Nucleus accumbens (tissue), 56 donors: Measurements from ENCODE around the gene ERCC6L.
"Not testable (repeated sequence)": the region's sequence is repeated elsewhere in the genome, so short reads cannot be mapped to it uniquely, and the experiment has no call there.

ENCODE experiments used
- DNase-seq, 56 donors: peaks; one replicate each; lab custom pipeline; 2025; lab: John Stamatoyannopoulos, UW

ERCC6L gene

DNA sequence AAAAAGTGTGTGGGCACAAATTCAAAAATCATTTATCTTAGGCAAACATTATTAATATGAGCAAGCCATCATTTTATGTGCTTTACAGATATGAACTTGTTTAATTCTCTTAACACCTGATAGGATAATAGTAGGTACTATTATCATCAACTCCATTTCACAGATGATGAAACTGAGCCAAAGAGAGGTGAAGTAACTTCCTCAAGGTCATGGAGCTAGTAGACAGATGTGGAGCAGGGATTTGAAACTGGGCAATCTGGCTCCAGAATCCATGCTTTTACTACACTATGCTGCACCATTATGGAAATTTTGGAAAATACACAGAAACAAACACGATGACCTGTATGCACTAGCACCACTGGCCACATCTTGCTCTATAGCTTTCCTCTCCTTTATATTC is 58.3 kb downstream of the ERCC6L start:
- DNase-seq, result no peak

DNA sequence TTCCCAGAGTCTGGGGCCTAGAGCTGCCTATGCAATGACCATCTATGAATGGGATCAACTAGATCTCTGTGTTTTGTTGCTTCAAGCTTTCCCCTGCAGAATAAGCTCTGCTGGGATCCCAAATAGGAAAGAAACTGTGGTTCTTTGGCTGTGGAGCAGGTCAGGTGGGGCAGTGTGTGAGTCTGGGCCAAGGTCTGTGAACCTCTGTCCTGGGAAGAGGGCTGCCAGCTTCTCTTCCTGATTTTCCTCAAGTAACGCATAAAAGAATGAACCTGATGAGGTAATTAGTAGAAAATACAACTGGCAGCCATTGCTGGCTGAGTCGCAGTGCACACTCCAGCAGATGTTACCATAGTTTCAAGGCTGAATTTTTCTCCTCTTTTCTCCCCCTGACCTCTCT is 61.8 kb downstream of the ERCC6L start:
- peak in 15 of 56 donors; percentile 0 to 16 (median 1) for DNase-seq

DNA sequence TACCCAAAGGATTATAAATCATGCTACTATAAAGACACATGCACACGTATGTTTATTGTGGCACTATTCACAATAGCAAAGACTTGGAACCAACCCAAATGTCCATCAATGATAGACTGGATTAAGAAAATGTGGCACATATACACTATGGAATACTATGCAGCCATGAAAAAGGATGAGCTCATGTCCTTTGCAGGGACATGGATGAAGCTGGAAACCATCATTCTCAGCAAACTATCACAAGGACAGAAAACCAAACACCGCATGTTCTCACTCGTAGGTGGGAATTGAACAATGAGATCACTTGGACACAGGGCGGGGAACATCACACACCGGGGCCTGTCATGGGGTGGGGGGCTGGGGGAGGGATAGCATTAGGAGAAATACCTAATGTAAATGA is 62.5 kb downstream of the ERCC6L start:
- DNase-seq, result not testable (repeated sequence)

DNA sequence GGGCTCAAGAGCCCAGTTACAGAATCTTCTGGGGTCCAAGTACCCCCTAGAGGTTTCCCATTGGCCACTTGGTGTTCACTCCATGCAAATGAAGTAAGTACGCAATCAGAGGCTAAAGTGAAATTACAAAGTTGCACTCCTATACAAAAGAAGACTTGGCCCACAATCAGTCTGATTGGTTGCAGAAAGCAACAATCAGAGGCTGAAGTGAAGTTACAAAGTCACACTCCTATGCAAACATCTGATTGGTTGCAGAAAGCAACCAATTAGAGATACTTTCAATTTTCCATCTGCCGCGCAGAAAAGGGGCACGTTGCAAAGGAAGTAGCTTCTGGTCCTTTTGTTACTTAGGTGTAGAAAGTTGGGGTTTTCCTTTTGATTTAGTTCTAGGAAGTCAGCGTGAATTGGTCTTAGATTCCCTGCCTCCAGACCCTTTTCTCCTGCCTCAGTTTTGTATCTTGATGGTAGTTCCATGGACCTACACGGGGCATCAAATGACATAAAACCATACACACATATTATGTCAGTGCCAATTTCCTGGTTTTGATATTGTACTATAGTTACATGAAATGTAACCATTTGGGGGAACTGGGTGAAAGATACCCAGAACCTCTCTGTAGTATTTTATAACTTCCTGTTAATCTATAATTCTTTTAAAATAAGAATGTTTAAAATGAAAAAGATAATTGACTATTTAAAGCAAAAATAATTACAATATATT is 69.7 kb downstream of the ERCC6L start:
- peak in 1 of 56 donors; percentile 0 for DNase-seq

DNA sequence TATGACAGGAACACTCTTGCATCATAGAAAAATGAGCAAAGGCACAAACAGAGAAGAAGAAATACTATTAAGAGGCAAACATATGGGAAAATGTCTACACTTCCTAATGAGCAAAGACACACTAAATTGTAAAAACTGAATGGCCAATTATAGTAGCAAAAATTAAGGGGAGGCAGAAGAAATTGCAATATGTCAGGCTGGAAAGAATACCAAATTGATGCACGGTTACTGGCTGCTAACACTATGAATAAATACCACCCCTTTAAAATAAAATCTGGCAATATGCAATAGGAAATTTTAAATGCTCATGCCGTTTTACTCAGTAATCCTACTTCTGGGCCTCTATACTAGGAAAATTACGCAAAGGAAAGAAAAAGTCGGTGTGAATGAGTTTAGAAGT is 73.3 kb downstream of the ERCC6L start:
- no peak for DNase-seq

DNA sequence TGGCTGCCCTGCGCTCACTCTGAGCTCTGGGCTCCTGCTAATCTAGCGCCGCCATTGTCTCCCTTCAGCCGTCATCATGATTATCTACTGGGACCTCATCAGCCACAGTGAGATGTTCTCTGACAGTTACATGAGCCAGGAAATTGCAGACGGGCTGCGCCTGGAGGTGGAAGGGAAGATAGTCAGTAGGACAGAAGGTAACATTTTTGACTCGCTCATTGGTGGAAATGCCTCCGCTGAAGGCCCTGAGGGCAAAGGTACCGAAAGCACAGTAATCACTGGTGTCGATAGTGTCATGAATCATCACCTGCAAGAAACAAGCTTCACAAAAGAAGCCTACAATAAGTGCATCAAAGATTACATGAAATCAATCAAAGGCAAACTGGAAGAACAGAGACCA is 79.1 kb downstream of the ERCC6L start:
- DNase-seq, result no peak

DNA sequence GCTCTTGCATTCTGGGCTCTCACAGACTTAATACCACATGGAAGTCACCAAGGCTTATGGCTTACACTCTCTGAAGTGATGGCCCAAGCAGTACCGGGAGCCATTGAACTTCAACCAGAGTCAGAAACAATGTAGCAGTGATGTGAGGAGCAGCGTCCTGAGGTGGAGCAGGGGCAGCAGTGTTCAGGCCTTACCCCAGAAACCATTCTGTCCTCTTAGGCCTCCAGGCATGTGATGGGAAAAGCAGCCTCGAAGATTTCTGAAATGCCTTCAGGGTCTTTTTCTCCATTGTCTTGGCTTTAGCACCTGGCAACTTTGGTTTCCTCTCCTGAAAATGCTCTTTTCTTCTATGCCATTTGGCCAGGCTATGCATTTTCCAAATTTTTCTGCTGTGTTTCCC is 80.1 kb downstream of the ERCC6L start:
- no peak for DNase-seq
